ENCODE data around the gene VDR.

GRCh38 chr12:47835831-47836155 lies 69.0 kb downstream of the VDR start:
- TF ChIP-seq CTCF (IDR thresholded peaks at IDR 0.05 in 2 of 3, conservative IDR thresholded peaks at IDR 0.05 in 1 of 3; ENCODE audit: borderline replicate concordance in 1 of 3, insufficient read depth in 1 of 3, low read depth in 2 of 3, low read length in 2 of 3) (no peak), CBX3 (IDR thresholded peaks at IDR 0.05; ENCODE audit: low read depth) (no peak)

Data from HCT116 (cell line).